Adipose tissue (tissue), 3 donors: ENCODE results near the gene GPRIN2. TPM values are rescaled to one million over a fixed set of nuclear protein-coding genes. Genes with fewer than 3 reads are reported as not detected.
"Not testable (repeated sequence)": the region's sequence is repeated elsewhere in the genome, so short reads cannot be mapped to it uniquely, and the experiment has no call there.

Experiments used
- H3K27ac ChIP-seq: one replicate; pipeline ENCODE4 v1.5.1; 2013; ENCODE audit warnings: low read depth, low read length
- WGBS, 3 donors: extraction: QIAGEN DNeasy Blood & Tissue Kit; methylation state at CpG; one replicate each; pipeline ENCODE4 v1.1.7; 2013; 5-methylcytosine and 5-hydroxymethylcytosine counted together
- polyA plus RNA-seq, 3 donors: library from polyadenylated mRNA; stranded (reverse); fragments of 200-250 nt; gene quantifications; one replicate each; pipeline ENCODE4 v1.2.3, GENCODE V29; 2013
- donor health status: healthy with polysubstance abuse.
- donor health status: Bipolar disorder and iron deficiency.
- donor health status: healthy.

GPRIN2 gene
- polyA plus RNA-seq, 3 donors, result 0.11 to 2.3 (median 0.46) TPM

- no peak overlapping the region for H3K27ac ChIP-seq
- 77 to 90% (median 77%) methylated on average over 7 of the region's 7 CpGs for WGBS, 3 donors
Measured at GRCh38 chr10:46541735-46542566, 14.5 kb downstream of the GPRIN2 start.

- WGBS, 3 donors, result 8 to 14% (median 10%) methylated on average over 42 of the region's 42 CpGs
- H3K27ac ChIP-seq, result no peak overlapping the region
Measured at GRCh38 chr10:46541017-46541661, 15.3 kb downstream of the GPRIN2 start.

- no peak overlapping the region for H3K27ac ChIP-seq
- WGBS, 3 donors, result 87 to 94% (median 93%) methylated on average over 8 of the region's 8 CpGs
Measured at GRCh38 chr10:46540412-46541016, 15.9 kb downstream of the GPRIN2 start.

GRCh38 chr10:46539596-46540411, 16.7 kb downstream of the GPRIN2 start:
- H3K27ac ChIP-seq, result no peak overlapping the region
- 58 to 79% (median 70%) methylated on average over 14 of the region's 14 CpGs for WGBS, 3 donors

GRCh38 chr10:46538717-46539426, 17.6 kb downstream of the GPRIN2 start:
- H3K27ac ChIP-seq, result no peak overlapping the region
- 87 to 92% (median 91%) methylated on average over 3 of the region's 3 CpGs for WGBS, 3 donors

GRCh38 chr10:46538155-46538554, 18.3 kb downstream of the GPRIN2 start:
- no peak overlapping the region for H3K27ac ChIP-seq
- 88 to 94% (median 93%) methylated on average over 5 of the region's 5 CpGs for WGBS, 3 donors

GRCh38 chr10:46537309-46537708, 19.1 kb downstream of the GPRIN2 start:
- no peak overlapping the region for H3K27ac ChIP-seq
- WGBS, 3 donors, result 76 to 81% (median 78%) methylated on average over 5 of the region's 5 CpGs

- 85 to 94% (median 90%) methylated on average over 5 of the region's 5 CpGs for WGBS, 3 donors
Measured at GRCh38 chr10:46536781-46537180, 19.7 kb downstream of the GPRIN2 start.

GRCh38 chr10:46536171-46536570, 20.3 kb downstream of the GPRIN2 start:
- no peak overlapping the region for H3K27ac ChIP-seq
- WGBS, 3 donors, result 82 to 93% (median 92%) methylated on average over 6 of the region's 6 CpGs

More at GRCh38 chr10:46536781-46537180, 19.7 kb downstream of the GPRIN2 start:
- H3K27ac ChIP-seq, result no peak overlapping the region

- H3K27ac ChIP-seq, result no peak overlapping the region
- 82 to 87% (median 83%) methylated on average over 6 of the region's 6 CpGs for WGBS, 3 donors
Measured at GRCh38 chr10:46534828-46535524, 21.5 kb downstream of the GPRIN2 start.

- not testable (repeated sequence) for H3K27ac ChIP-seq
- WGBS, 3 donors, result 50 to 82% (median 72%) methylated on average over 1 of the region's 1 CpG
Measured at GRCh38 chr10:46532256-46532655, 24.2 kb downstream of the GPRIN2 start.

- H3K27ac ChIP-seq, result no peak overlapping the region
- 81 to 89% (median 86%) methylated on average over 18 of the region's 18 CpGs for WGBS, 3 donors
Measured at GRCh38 chr10:46530249-46531186, 25.9 kb downstream of the GPRIN2 start.

- WGBS, 3 donors, result 85 to 88% (median 86%) methylated on average over 7 of the region's 7 CpGs
- H3K27ac ChIP-seq, result not testable (repeated sequence)
Measured at GRCh38 chr10:46529742-46530141, 26.7 kb downstream of the GPRIN2 start.

- no peak overlapping the region for H3K27ac ChIP-seq
- WGBS, 3 donors, result 79 to 87% (median 84%) methylated on average over 9 of the region's 9 CpGs
Measured at GRCh38 chr10:46528675-46529615, 27.5 kb downstream of the GPRIN2 start.

GRCh38 chr10:46528171-46528671, 28.2 kb downstream of the GPRIN2 start:
- 85 to 93% (median 87%) methylated on average over 9 of the region's 9 CpGs for WGBS, 3 donors
- no peak overlapping the region for H3K27ac ChIP-seq
